GM21825 (cell line): ENCODE results near the gene CYSLTR2.
"Not testable (repeated sequence)": the region's sequence is repeated elsewhere in the genome, so short reads cannot be mapped to it uniquely, and the experiment has no call there.

Experiments used
- ATAC-seq: cut with Tn5 transposase; IDR thresholded peaks from one replicate; pipeline ENCODE4 v1.9.1; 2021; ENCODE audit warnings: mild to moderate bottlenecking, moderate library complexity; ENCODE audit not compliant: unreplicated experiment

Gene CYSLTR2

GRCh38 chr13:48686636-48687210, 33.0 kb downstream of the CYSLTR2 start:
- ATAC-seq, result no peak

GRCh38 chr13:48687249-48687648, 33.5 kb downstream of the CYSLTR2 start:
- ATAC-seq, result no peak

GRCh38 chr13:48693998-48694397, 40.3 kb downstream of the CYSLTR2 start:
- no peak for ATAC-seq

- ATAC-seq, result no peak
Observed at GRCh38 chr13:48695776-48696175, 42.0 kb downstream of the CYSLTR2 start.

GRCh38 chr13:48696676-48697075, 42.9 kb downstream of the CYSLTR2 start:
- not testable (repeated sequence) for ATAC-seq

- no peak for ATAC-seq
Observed at GRCh38 chr13:48707405-48707804, 53.7 kb downstream of the CYSLTR2 start.

GRCh38 chr13:48708764-48709163, 55.0 kb downstream of the CYSLTR2 start:
- no peak for ATAC-seq

GRCh38 chr13:48709213-48709612, 55.5 kb downstream of the CYSLTR2 start:
- ATAC-seq, result no peak

GRCh38 chr13:48710160-48710559, 56.4 kb downstream of the CYSLTR2 start:
- ATAC-seq, result no peak

- ATAC-seq, result no peak
Observed at GRCh38 chr13:48712141-48712540, 58.4 kb downstream of the CYSLTR2 start.

GRCh38 chr13:48715977-48716376, 62.2 kb downstream of the CYSLTR2 start:
- no peak for ATAC-seq

GRCh38 chr13:48720621-48721020, 66.9 kb downstream of the CYSLTR2 start:
- ATAC-seq, result no peak

- no peak for ATAC-seq
Observed at GRCh38 chr13:48723168-48723567, 69.4 kb downstream of the CYSLTR2 start.

GRCh38 chr13:48725271-48725670, 71.5 kb downstream of the CYSLTR2 start:
- no peak for ATAC-seq

- no peak for ATAC-seq
Observed at GRCh38 chr13:48726711-48727110, 73.0 kb downstream of the CYSLTR2 start.

- no peak for ATAC-seq
Observed at GRCh38 chr13:48727241-48728011, 73.7 kb downstream of the CYSLTR2 start.

- ATAC-seq, result no peak
Observed at GRCh38 chr13:48728226-48728625, 74.5 kb downstream of the CYSLTR2 start.

GRCh38 chr13:48728876-48729275, 75.1 kb downstream of the CYSLTR2 start:
- no peak for ATAC-seq

GRCh38 chr13:48729856-48730255, 76.1 kb downstream of the CYSLTR2 start:
- ATAC-seq, result no peak

GRCh38 chr13:48731001-48731658, 77.4 kb downstream of the CYSLTR2 start:
- no peak for ATAC-seq

- ATAC-seq, result no peak
Observed at GRCh38 chr13:48731957-48732569, 78.3 kb downstream of the CYSLTR2 start.
